Measurements from ENCODE around the gene NEK6.

The NEK6 gene

GRCh38 chr9:124384846-124385245 is 127.1 kb downstream of the NEK6 start:
- FAIRE-seq = no peak

DNA sequence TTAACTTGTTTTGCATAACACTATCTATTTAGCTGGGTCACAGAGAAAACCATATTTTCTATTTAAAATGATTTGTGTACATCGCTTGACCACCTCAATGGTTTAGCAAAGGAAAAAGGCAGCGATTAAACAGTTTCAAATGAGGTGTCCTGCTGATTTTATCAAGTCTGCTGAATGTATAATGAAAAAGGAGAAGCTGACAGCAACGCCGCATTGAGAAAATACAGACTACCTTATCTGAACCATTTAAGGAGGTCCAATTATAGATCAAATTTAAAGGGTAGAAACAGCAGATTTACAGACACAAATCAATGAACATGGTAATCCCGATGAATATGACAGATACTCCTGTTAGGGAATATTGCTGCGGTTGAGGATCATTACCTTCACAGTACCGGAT is 127.9 kb downstream of the NEK6 start:
- FAIRE-seq = no peak

DNA sequence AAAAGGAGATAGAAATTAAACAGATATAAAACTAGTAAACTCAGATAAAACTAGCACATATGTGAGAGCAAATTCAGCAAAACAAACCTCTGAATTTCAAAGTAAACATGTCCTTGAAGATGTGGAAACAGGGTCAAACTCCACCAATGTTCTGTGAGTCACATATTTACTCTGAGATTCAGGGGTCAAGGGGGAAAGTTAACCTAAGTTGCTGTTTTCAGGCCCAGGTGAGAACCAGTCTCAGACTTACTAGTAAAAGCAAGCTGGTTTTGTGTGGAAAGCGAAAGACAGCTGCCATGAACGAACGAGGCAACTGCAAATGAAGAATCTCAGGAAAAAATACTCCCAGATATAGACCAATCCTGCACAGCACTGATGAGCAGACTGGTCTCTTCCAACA is 128.5 kb downstream of the NEK6 start:
- no peak for FAIRE-seq

DNA sequence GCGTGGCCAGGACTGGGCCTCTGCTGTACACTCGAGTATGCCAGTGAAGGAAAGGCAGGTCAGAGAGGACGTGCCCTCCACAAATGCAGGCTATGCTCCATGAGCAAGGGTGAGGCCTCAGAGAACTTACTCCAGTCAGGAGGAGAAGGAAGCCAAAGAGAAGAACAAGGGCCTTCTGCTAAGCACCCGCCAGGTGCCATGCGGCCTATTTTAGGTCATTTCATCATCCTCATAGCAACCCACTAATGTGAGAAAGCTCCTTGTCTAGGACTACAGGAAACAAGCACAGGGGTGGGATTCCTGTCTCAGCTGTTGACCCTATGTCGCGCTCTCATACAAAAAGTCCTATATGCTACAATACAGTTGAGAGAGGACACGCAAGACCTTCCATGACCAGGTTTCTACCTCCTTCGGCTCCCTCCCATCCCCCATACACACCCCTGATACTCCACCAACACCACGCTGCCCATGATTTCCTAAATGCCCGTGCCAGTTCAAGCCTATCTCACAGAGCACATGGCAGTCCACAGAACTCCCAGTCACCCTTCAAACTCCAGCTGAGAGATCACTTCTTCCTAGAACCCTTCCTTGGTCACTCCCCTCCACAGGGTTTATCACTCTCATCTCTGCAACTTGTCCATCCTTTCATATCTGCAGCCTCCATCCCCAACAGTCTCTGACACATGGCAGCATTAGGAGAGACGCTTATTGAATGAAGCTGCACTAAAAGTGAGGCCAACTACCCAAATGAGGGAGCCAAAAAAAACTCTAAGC is 130.7 kb downstream of the NEK6 start:
- FAIRE-seq = no peak

DNA sequence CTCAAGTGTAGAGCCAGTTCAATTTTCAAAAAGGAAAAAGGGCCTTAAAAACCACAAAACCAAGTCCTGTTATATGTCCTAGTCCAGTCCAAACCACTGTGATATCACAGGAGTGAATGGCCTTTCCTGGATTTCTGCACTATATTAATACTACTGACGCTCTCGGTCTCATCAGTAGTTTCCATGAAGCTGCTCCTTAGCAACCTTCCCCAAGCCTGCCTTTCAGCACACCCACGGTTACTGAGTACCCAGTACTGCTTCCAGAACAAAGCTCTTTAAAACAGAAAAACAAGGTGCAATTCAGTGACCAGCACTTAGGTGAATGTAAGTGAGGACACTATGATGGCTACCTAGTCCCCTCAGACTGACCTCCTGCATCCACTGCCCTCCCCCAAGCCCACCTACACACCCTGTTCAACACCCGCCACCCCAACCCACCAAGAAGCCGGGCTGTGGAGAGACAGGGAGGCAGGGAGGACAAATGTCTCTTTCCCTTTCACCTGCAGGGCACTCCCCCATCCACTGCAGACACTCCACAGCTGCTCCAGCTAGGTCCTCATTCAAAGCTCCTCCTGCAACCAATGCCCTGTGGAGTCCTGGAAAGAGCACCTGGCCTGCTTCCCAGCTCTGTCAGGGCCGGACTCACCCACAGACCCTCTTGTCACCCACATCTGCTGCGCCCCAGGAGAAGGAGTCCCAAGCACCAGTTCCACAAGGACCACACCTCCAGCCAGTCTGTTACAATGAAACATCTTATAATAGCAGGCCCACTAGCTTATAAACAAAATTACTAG is 131.6 kb downstream of the NEK6 start:
- no peak for FAIRE-seq

GRCh38 chr9:124390794-124391658 is 133.3 kb downstream of the NEK6 start:
- FAIRE-seq = no peak

DNA sequence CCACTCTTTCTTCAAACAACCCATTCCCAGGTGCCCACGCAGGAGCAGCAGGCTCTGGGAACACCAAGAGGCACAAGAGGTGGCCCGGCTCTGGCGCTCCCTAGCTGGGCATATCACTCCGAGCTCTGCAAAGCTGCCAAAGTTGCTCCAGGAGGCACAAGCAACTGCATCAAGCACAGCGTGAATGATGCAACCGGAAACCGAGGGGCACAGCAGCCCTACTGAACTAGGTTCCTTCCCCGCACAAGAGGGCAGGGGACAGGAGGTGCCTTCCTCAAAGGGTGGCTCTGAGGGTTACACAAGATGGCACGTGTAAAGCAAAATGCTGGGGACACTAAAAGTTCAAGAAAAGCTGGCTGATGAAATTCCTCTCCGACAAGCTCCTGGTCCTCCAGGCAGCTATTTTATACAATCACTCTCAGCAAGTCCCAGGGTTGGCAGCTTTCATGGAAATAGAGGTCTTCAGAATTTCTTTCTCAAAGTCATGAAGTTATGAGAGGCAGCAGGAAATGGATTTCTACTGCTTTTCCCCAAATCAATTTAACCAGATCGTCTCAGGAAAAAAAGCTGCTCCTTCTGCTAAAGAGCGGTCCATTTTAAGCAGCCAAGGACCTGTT is 134.6 kb downstream of the NEK6 start:
- FAIRE-seq = no peak

GRCh38 chr9:124392871-124393460 is 135.2 kb downstream of the NEK6 start:
- no peak for FAIRE-seq

- FAIRE-seq = no peak
Observed at GRCh38 chr9:124394167-124394566, 136.4 kb downstream of the NEK6 start.

GRCh38 chr9:124394596-124394995 is 136.8 kb downstream of the NEK6 start:
- FAIRE-seq = no peak

DNA sequence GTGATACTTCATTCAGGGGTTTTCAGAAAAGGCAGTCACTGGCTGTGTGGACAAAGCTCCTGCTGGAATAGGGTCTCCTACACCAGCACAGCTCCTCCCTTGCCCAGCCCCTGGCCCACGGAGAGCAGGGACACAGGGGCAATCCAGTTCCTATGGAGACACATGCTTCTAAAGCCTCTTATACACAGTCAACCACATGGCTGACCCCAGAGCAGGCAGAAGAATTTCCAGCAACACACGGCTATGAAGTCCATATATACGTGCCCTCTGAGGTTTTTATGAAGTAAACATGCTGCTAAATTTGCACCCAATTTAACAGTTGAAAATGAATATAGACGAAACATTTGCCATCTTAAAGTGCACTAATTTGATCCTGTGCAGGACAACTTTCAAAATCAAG is 138.1 kb downstream of the NEK6 start:
- no peak for FAIRE-seq

- no peak for FAIRE-seq
Observed at GRCh38 chr9:124398191-124398935, 140.6 kb downstream of the NEK6 start.

GRCh38 chr9:124399323-124399967 is 141.7 kb downstream of the NEK6 start:
- FAIRE-seq = no peak

- FAIRE-seq = no peak
Observed at GRCh38 chr9:124399968-124400940, 142.5 kb downstream of the NEK6 start.
